Measurements from ENCODE around the gene CST3. TPM values are rescaled to one million over a fixed set of nuclear protein-coding genes. Genes with fewer than 3 reads are reported as not detected.

Gene CST3
- total RNA-seq, 4 donors from 2014 or later, result 870 to 2,325 (median 1,540) TPM

DNA sequence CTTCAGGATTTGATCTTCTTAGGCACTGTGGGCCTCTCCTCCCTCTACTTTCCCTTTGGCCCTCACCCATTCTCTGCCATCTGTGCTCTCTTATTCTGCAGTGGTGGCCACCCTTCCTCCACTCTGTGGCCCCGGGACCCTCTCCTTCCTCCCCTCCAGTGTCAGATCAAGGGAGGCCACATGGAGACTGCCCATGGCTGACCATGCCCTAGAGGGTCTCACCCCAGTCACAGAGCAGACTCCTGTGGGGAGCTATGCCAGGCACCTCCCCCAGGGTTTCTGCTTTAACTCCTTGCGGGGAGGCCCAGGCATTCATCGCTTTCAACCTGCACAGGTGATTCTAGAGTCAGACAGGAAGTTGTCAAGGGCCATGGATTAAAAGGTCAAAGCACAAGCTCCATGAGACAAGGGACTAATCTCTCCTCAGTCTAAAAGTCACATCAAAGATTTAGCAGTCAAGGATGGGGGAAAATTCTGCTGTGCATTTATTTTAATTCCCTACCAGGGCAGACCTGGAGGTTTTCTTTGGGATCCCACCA, 15.7 kb upstream of the CST3 start:
- no peak overlapping the region for H3K4me3 ChIP-seq
- H3K36me3 ChIP-seq, result no peaks in the 10 kb centered on the region
- TF ChIP-seq EP300 (IDR thresholded peaks at IDR 0.05) (no peak), POLR2A (IDR thresholded peaks at IDR 0.05) (no peak)
- TF ChIP-seq, protein P1, sequence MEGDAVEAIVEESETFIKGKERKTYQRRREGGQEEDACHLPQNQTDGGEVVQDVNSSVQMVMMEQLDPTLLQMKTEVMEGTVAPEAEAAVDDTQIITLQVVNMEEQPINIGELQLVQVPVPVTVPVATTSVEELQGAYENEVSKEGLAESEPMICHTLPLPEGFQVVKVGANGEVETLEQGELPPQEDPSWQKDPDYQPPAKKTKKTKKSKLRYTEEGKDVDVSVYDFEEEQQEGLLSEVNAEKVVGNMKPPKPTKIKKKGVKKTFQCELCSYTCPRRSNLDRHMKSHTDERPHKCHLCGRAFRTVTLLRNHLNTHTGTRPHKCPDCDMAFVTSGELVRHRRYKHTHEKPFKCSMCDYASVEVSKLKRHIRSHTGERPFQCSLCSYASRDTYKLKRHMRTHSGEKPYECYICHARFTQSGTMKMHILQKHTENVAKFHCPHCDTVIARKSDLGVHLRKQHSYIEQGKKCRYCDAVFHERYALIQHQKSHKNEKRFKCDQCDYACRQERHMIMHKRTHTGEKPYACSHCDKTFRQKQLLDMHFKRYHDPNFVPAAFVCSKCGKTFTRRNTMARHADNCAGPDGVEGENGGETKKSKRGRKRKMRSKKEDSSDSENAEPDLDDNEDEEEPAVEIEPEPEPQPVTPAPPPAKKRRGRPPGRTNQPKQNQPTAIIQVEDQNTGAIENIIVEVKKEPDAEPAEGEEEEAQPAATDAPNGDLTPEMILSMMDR (IDR thresholded peaks at IDR 0.05), result no peak
- H3K9me3 ChIP-seq, result no peaks in the 10 kb centered on the region
- H3K27me3 ChIP-seq, result no peaks in the 10 kb centered on the region
- peaks cover 7 to 48% (median 39%) of the 10 kb centered on the region in 4 donors for H3K4me1 ChIP-seq
- H3K27ac ChIP-seq, result peak overlapping the region; percentile 51 to 91 (median 75)
- WGBS, 2 donors, result 76 to 80% methylated on average over 3 of the region's 3 CpGs
- DNase-seq (ENCODE audit: low spot score in 2 of 2), result no peak

DNA sequence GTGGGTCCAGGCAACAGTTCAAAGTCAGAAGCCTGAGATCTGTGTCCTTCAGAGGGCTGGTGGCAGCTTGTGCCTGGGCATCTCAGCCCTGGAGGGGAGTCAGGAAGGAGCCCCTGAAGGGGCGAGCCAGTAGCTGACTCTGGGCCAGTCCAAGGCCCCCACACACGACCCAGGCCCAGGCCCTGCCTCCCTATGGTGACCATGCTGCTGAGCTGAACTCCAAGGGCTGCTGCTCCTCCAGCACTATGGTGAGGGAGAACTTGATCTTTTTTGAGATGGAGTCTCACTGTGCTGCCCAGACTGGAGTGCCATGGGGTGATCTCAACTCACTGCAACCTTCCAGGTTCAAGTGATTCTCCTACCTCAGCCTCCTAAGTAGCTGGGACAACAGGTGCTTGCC, 15.2 kb upstream of the CST3 start:
- Histone ChIP-seq H3K27me3 (no peaks in the 10 kb centered on the region), H3K4me1 (peaks cover 7 to 48% (median 39%) of the 10 kb centered on the region in 4 donors), H3K36me3 (no peaks in the 10 kb centered on the region), H3K27ac (peak overlapping the region; percentile 31 to 91 (median 70)), H3K9me3 (no peaks in the 10 kb centered on the region), H3K4me3 (no peak overlapping the region)
- no peak for DNase-seq (ENCODE audit: low spot score in 2 of 2)
- TF ChIP-seq, protein P1 (IDR thresholded peaks at IDR 0.05), result no peak
- no peak for TF ChIP-seq POLR2A (IDR thresholded peaks at IDR 0.05)
- no peak for TF ChIP-seq EP300 (IDR thresholded peaks at IDR 0.05)
- WGBS, 2 donors, result 73 to 90% methylated on average over 2 of the region's 2 CpGs

DNA sequence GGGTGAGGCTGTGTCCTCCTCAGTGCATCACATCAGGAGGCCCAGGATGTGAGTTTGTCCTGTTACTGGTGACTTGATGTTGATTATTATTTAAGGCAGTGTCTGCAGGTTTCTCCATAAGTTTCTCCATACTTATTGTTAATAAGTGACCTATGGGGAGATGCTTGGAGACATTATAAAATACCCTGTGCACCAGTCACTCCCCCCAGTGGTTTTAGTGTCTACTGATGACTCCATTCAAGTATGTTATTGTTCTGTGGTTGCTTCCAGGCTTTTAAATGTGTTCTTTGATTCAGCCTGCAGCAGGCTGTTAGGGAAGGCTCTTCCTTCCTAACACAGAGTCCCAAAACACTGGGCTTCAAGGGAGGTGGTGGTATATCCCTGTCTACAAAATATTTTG, 14.6 kb upstream of the CST3 start:
- TF ChIP-seq POLR2A (IDR thresholded peaks at IDR 0.05), result no peak
- no peak for TF ChIP-seq EP300 (IDR thresholded peaks at IDR 0.05)
- TF ChIP-seq, protein P1 (IDR thresholded peaks at IDR 0.05), result no peak
- H3K4me1 ChIP-seq, result peaks cover 7 to 48% (median 39%) of the 10 kb centered on the region in 4 donors
- H3K27ac ChIP-seq, result peak overlapping the region; percentile 31 to 91 (median 70)
- no peaks in the 10 kb centered on the region for H3K27me3 ChIP-seq
- no peaks in the 10 kb centered on the region for H3K9me3 ChIP-seq
- DNase-seq (ENCODE audit: low spot score in 2 of 2), result no peak
- no peaks in the 10 kb centered on the region for H3K36me3 ChIP-seq
- H3K4me3 ChIP-seq, result no peak overlapping the region

DNA sequence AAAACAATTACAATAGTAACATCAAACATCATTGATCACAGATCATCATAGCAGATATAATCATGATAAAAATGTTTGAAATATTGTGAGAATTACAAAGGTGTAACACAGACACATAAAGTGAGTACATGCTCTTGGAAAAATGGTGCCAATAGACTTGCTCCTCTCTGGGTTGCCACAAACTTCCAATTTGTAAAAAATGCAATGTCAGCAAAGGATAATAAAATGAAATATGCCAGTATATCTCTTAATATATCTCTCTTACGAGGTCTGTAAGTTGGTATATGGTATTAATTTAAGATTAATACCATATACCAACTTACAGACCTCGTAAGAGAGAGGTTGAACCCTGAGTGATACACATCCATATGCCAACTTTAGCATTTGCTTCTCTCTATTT, 13.4 kb upstream of the CST3 start:
- 93 to 100% methylated on average over 2 of the region's 2 CpGs for WGBS, 2 donors
- H3K4me3 ChIP-seq, result no peak overlapping the region
- DNase-seq (ENCODE audit: low spot score in 2 of 2), result no peak
- H3K27me3 ChIP-seq, result no peaks in the 10 kb centered on the region
- no peak overlapping the region for H3K27ac ChIP-seq
- peaks cover 7 to 39% (median 34%) of the 10 kb centered on the region in 4 donors for H3K4me1 ChIP-seq
- TF ChIP-seq POLR2A (IDR thresholded peaks at IDR 0.05) (no peak), EP300 (IDR thresholded peaks at IDR 0.05) (no peak)
- TF ChIP-seq, protein P1 (IDR thresholded peaks at IDR 0.05), result no peak
- H3K9me3 ChIP-seq, result no peaks in the 10 kb centered on the region
- H3K36me3 ChIP-seq, result no peaks in the 10 kb centered on the region

DNA sequence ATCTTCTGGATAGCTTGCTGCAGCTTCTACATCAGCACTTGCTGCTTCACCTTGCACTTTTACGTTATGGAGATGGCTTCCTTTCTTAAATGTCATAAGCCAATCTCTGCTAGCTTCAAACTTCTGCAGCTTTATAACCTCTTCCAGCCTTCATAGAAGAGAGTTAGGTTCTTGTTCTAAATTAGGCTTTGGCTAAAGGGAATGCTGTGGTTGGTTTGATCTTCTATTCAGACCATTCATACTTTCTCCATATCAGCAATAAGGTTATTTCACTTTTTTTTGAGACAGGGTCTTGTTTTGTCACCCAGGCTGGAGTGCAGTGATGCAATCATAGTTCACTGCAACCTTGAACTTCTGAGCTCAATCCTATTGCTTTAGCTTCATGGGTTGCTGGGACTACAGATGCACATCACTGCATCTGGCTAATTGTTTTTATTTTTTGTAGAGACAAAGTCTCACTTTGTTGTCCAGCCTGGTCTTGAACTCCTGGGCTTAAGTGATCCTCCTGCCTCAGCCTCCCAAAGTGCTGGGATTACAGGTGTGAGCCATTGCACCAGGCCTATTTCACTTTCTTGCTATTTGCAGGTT, 12.2 kb upstream of the CST3 start:
- no peaks in the 10 kb centered on the region for H3K36me3 ChIP-seq
- H3K27me3 ChIP-seq, result no peaks in the 10 kb centered on the region
- H3K4me1 ChIP-seq, result peaks cover 7 to 27% (median 22%) of the 10 kb centered on the region in 4 donors
- DNase-seq (ENCODE audit: low spot score in 2 of 2), result no peak
- H3K9me3 ChIP-seq, result no peaks in the 10 kb centered on the region
- 93 to 96% methylated on average over 1 of the region's 1 CpG for WGBS, 2 donors
- H3K4me3 ChIP-seq, result no peak overlapping the region
- H3K27ac ChIP-seq, result no peak overlapping the region
- no peak for TF ChIP-seq EP300 (IDR thresholded peaks at IDR 0.05)
